ENCODE data around the gene TMEM170B.

The TMEM170B gene

GRCh38 chr6:11585426-11586016 lies 48.0 kb downstream of the TMEM170B start:
- DNase-seq (ENCODE audit: low read depth in 2 of 2), result no peak

GRCh38 chr6:11586117-11586516 lies 48.6 kb downstream of the TMEM170B start:
- no peak for DNase-seq (ENCODE audit: low read depth in 2 of 2)

GRCh38 chr6:11586536-11586935 lies 49.0 kb downstream of the TMEM170B start:
- no peak for DNase-seq (ENCODE audit: low read depth in 2 of 2)

- no peak for DNase-seq (ENCODE audit: low read depth in 2 of 2)
These were observed 51.7 kb downstream of the TMEM170B start for GRCh38 chr6:11589261-11589660.

GRCh38 chr6:11592294-11592906 lies 54.9 kb downstream of the TMEM170B start:
- DNase-seq (ENCODE audit: low read depth in 2 of 2), result no peak

- no peak for DNase-seq (ENCODE audit: low read depth in 2 of 2)
These were observed 55.5 kb downstream of the TMEM170B start for GRCh38 chr6:11593096-11593495.

- DNase-seq (ENCODE audit: low read depth in 2 of 2), result no peak
These were observed 58.4 kb downstream of the TMEM170B start for GRCh38 chr6:11595903-11596302.

- no peak for DNase-seq (ENCODE audit: low read depth in 2 of 2)
These were observed 59.2 kb downstream of the TMEM170B start for GRCh38 chr6:11596640-11597237.

GRCh38 chr6:11598687-11599086 lies 61.1 kb downstream of the TMEM170B start:
- DNase-seq (ENCODE audit: low read depth in 2 of 2), result no peak

- no peak for DNase-seq (ENCODE audit: low read depth in 2 of 2)
These were observed 62.7 kb downstream of the TMEM170B start for GRCh38 chr6:11600251-11600650.

- DNase-seq (ENCODE audit: low read depth in 2 of 2), result no peak
These were observed 64.4 kb downstream of the TMEM170B start for GRCh38 chr6:11601776-11602605.

GRCh38 chr6:11604215-11604614 lies 66.7 kb downstream of the TMEM170B start:
- no peak for DNase-seq (ENCODE audit: low read depth in 2 of 2)

GRCh38 chr6:11604836-11605506 lies 67.4 kb downstream of the TMEM170B start:
- no peak for DNase-seq (ENCODE audit: low read depth in 2 of 2)

- DNase-seq (ENCODE audit: low read depth in 2 of 2), result no peak
These were observed 68.0 kb downstream of the TMEM170B start for GRCh38 chr6:11605507-11605905.

- DNase-seq (ENCODE audit: low read depth in 2 of 2), result no peak
These were observed 68.8 kb downstream of the TMEM170B start for GRCh38 chr6:11606332-11606731.

GRCh38 chr6:11607383-11607782 lies 69.8 kb downstream of the TMEM170B start:
- DNase-seq (ENCODE audit: low read depth in 2 of 2), result no peak

GRCh38 chr6:11608600-11609323 lies 71.2 kb downstream of the TMEM170B start:
- no peak for DNase-seq (ENCODE audit: low read depth in 2 of 2)

- no peak for DNase-seq (ENCODE audit: low read depth in 2 of 2)
These were observed 71.9 kb downstream of the TMEM170B start for GRCh38 chr6:11609324-11610071.

GRCh38 chr6:11613336-11613735 lies 75.8 kb downstream of the TMEM170B start:
- DNase-seq (ENCODE audit: low read depth in 2 of 2), result no peak

- no peak for DNase-seq (ENCODE audit: low read depth in 2 of 2)
These were observed 76.3 kb downstream of the TMEM170B start for GRCh38 chr6:11613858-11614257.
